Smooth muscle cell of the pulmonary artery (primary cell): ENCODE measurements around the gene USP17L24. TPM values are rescaled to one million over a fixed set of nuclear protein-coding genes. Genes with fewer than 3 reads are reported as not detected.

Experiments
- total RNA-seq: library from RNA; depleted of rRNA; stranded (reverse); fragments of >200 nt; gene quantifications from 2 replicates; pipeline ENCODE4 v1.2.3, GENCODE V29; 2014

The USP17L24 gene
- total RNA-seq = not detected in 2 replicates

GRCh38 chr4:9324865-9325264 is at the start of gene USP17L24:
TSS of gene USP17L24 (plus strand) at chr4:9325165. CDS start at chr4:9325165, 0 bp downstream.

GRCh38 chr4:9329611-9330010 is 4.6 kb downstream of the USP17L24 start, which contains the start of gene USP17L25:
TSS of gene USP17L25 (plus strand) at chr4:9329911. CDS start at chr4:9329911, 0 bp downstream.

GRCh38 chr4:9334358-9334757 is 9.4 kb downstream of the USP17L24 start, which contains the start of gene USP17L26:
TSS of gene USP17L26 (plus strand) at chr4:9334658. CDS start at chr4:9334658, 0 bp downstream.

DNA sequence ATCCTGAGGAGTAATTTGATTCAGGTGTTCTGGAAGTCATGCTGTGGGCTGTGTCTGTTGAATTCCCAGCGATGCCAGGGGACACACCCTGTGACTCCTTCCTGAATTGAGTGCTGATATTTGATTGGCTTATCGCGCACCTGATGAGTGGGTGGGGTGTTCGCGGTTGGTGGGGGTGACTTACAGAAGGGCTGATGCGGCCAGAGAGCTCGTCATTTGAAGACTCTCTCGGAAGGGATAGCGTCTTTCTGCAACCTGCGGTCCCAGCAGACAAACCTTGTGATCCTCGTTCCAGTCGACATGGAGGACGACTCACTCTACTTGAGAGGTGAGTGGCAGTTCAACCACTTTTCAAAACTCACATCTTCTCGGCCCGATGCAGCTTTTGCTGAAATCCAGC is 14.1 kb downstream of the USP17L24 start, which contains the start of gene USP17L5:
TSS of gene USP17L5 (plus strand) at position 301 of the 400 bp plus-strand sequence. CDS start at position 301, 0 bp downstream.

DNA sequence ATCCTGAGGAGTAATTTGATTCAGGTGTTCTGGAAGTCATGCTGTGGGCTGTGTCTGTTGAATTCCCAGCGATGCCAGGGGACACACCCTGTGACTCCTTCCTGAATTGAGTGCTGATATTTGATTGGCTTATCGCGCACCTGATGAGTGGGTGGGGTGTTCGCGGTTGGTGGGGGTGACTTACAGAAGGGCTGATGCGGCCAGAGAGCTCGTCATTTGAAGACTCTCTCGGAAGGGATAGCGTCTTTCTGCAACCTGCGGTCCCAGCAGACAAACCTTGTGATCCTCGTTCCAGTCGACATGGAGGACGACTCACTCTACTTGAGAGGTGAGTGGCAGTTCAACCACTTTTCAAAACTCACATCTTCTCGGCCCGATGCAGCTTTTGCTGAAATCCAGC is 18.9 kb downstream of the USP17L24 start, which contains the start of gene USP17L27:
TSS of gene USP17L27 (plus strand) at position 301 of the 400 bp plus-strand sequence. CDS start at position 301, 0 bp downstream.

GRCh38 chr4:9348593-9348992 is 23.6 kb downstream of the USP17L24 start, which contains the start of gene USP17L28:
TSS of gene USP17L28 (plus strand) at chr4:9348893. CDS start at chr4:9348893, 0 bp downstream.

GRCh38 chr4:9353338-9353737 is 28.4 kb downstream of the USP17L24 start, which contains the start of gene USP17L29:
TSS of gene USP17L29 (plus strand) at chr4:9353638. CDS start at chr4:9353638, 0 bp downstream.

DNA sequence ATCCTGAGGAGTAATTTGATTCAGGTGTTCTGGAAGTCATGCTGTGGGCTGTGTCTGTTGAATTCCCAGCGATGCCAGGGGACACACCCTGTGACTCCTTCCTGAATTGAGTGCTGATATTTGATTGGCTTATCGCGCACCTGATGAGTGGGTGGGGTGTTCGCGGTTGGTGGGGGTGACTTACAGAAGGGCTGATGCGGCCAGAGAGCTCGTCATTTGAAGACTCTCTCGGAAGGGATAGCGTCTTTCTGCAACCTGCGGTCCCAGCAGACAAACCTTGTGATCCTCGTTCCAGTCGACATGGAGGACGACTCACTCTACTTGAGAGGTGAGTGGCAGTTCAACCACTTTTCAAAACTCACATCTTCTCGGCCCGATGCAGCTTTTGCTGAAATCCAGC is 37.9 kb downstream of the USP17L24 start, which contains the start of gene USP17L30:
TSS of gene USP17L30 (plus strand) at position 301 of the 400 bp plus-strand sequence. CDS start at position 301, 0 bp downstream.

Other genes starting within 250 kb of the USP17L24 start
- not detected in 2 replicates for gene FAM90A26, start 154.8 kb upstream of the USP17L24 start, total RNA-seq
- gene USP17L10, start 114.5 kb upstream of the USP17L24 start, total RNA-seq = not detected in 2 replicates
- not detected in 2 replicates for gene USP17L11, start 109.8 kb upstream of the USP17L24 start, total RNA-seq
- not detected in 2 replicates for gene USP17L12, start 105.0 kb upstream of the USP17L24 start, total RNA-seq
- not detected in 2 replicates for gene USP17L13, start 100.3 kb upstream of the USP17L24 start, total RNA-seq
- gene USP17L15, start 90.8 kb upstream of the USP17L24 start, total RNA-seq = not detected in 2 replicates
- gene USP17L17, start 81.3 kb upstream of the USP17L24 start, total RNA-seq = not detected in 2 replicates
- gene USP17L18, start 76.5 kb upstream of the USP17L24 start, total RNA-seq = not detected in 2 replicates
- gene USP17L19, start 71.8 kb upstream of the USP17L24 start, total RNA-seq = not detected in 2 replicates
- gene USP17L20, start 67.0 kb upstream of the USP17L24 start, total RNA-seq = not detected in 2 replicates
- gene USP17L21, start 62.3 kb upstream of the USP17L24 start, total RNA-seq = not detected in 2 replicates
- not detected in 2 replicates for gene USP17L22, start 57.5 kb upstream of the USP17L24 start, total RNA-seq
- not detected in 2 replicates for gene USP17L25, start 4.7 kb downstream of the USP17L24 start, total RNA-seq
- not detected in 2 replicates for gene USP17L26, start 9.5 kb downstream of the USP17L24 start, total RNA-seq
- not detected in 2 replicates for gene USP17L5, start 14.2 kb downstream of the USP17L24 start, total RNA-seq
- gene USP17L27, start 19.0 kb downstream of the USP17L24 start, total RNA-seq = not detected in 2 replicates
- gene USP17L28, start 23.7 kb downstream of the USP17L24 start, total RNA-seq = not detected in 2 replicates
- not detected in 2 replicates for gene USP17L29, start 28.5 kb downstream of the USP17L24 start, total RNA-seq
- not detected in 2 replicates for gene USP17L30, start 38.0 kb downstream of the USP17L24 start, total RNA-seq
- gene DEFB131A, start 119.2 kb downstream of the USP17L24 start, total RNA-seq = not detected in 2 replicates